HT1080 (cell line): ENCODE data around the gene TMEM19. TPM values are rescaled to one million over a fixed set of nuclear protein-coding genes. Genes with fewer than 3 reads are reported as not detected.
A peak's percentile ranks its signal among the peaks of the same experiment; 100 is the strongest.

Source experiments
- DNase-seq: peaks from one replicate; pipeline ENCODE4 v3.0.0-alpha.2; 2015; ENCODE audit warnings: low read depth
- total RNA-seq: library from RNA; depleted of rRNA; stranded (reverse); fragments of >200 nt; shearing (Covaris generic); gene quantifications from 2 replicates; pipeline ENCODE4 v1.2.3, GENCODE V29; 2014

Gene TMEM19
- total RNA-seq, 1 experiment from 2014 or later, result 55.8 TPM

- DNase-seq, result peak; percentile 97
Measured at GRCh38 chr12:71710276-71711125, 24.6 kb downstream of the TMEM19 start.

DNA sequence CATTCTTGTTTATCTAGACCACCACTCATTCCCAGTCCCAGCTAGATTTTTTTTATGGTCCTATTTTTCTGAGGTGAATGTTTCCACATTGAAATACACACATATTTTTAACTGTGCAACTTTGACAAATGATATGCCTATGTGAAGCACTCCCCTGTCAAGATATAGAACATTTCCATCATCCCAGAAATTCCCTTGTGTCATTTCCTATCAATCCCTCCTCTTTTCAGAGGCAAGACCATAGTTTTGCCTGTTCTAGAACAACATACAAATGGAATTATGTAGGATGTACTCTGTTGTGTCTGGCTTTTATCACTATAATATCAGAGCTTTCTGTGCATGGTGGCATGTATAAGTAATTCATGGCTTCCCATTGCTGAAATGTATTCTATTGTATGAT, 32.7 kb downstream of the TMEM19 start:
- no peak for DNase-seq

DNA sequence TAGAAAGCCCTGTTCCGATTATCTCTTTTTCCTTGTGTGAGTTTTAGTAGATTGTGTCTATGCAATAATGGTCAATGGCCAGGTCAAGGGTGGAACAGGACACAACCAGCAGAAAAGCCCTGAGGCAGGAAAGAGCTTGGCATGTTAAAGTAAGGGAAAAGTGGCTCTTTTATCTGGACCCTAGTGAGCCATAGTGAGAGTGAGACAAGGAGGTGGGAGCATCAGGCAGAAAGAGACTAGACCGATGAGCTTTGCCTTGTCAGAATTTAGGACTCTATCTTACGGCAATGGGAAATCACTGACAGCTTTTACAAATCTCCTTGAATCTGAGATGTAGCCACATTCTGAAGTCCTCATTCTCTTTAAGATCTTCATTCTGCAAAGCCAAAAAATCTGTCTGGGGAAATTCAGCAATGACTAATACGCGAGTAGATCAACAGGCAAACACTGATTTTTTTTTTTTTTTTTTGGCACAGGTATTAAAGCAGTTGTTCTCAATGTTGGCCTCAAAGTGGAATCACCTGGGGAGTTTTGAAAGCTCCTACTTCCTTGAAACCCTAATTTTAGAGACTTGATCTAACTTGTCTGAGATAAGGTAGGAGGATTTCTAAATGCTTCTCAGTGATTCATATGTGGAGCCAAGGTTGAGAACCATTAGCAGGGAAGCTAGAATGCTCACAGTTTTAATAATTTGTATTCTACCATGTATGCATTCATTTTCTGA, 33.9 kb downstream of the TMEM19 start:
- DNase-seq, result no peak

GRCh38 chr12:71721783-71722505, 36.1 kb downstream of the TMEM19 start:
- DNase-seq, result no peak

DNA sequence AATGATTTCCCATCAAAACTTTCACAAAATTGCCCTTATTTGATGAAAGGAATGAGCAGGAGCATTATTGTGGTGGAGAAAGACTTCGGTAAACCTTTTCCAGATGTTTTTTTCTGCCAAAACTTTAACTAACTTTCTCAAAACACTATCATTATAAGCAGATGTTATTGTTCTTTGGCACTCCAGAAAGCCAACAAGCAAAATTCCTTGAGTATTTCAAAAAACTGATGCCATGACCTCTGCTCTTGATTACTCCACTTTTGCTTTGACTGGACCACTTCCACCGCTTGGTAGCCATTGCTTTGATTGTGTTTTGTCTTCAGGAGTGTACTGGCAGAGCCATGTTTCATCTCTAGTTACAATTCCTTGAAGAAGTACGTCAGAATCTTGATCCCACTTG, 39.1 kb downstream of the TMEM19 start:
- no peak for DNase-seq

GRCh38 chr12:71726548-71726947, 40.7 kb downstream of the TMEM19 start:
- DNase-seq, result no peak

DNA sequence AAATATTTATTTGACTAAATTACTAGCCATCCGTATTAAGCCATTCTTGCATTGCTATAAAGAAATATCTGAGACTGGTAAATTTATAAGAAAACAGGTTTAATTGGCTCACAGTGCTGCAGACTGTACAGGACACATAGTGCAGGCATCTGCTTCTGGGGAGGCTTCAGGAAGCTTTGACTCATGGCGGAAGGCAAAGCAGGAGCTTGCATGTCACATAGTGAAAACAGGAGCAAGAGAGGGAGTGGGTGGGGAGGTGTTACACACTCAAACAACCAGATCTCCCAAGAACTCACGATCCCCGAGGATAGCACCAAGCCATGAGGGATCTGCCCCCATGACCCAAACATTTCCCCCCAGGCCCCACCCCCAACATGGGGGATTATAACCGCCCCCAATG, 42.1 kb downstream of the TMEM19 start:
- DNase-seq, result no peak

DNA sequence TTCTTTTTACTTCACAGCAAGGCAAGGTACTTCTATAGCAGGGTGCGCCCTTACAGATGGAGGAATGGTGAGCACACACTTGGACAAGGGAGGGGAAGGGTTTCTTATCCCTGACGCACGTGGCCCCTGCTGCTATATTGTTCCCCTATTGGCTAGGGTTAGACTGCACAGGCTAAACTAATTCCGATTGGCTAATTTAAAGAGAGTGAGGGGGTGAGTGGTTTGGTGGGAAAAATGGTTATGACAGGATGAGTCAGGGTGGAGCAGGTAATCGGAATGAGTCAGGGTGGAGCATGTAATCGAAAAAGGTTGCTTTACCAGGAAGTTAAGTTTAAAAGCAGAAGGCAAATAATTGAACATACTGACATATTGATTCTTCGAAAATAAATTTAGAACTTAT, 45.1 kb downstream of the TMEM19 start:
- peak; percentile 97 for DNase-seq

- DNase-seq, result peak; percentile 93
Measured at GRCh38 chr12:71731439-71732356, 45.8 kb downstream of the TMEM19 start.

DNA sequence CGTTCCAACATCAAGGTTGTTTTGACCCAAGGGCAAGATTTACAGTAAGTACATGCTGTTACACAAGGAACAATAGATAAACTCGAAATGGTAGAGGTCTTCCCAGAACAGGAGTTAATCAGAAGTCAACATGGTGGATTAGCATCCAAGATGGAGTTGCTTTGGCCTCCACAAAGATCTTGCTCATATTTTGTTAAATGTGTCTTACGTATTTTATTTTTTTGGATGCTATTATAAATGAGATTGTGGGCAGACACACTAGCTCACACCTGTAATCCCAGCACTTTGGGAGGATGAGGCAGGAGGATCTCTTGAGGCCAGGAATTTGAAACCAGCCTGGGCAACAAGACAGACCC, 46.5 kb downstream of the TMEM19 start:
- DNase-seq, result no peak

DNA sequence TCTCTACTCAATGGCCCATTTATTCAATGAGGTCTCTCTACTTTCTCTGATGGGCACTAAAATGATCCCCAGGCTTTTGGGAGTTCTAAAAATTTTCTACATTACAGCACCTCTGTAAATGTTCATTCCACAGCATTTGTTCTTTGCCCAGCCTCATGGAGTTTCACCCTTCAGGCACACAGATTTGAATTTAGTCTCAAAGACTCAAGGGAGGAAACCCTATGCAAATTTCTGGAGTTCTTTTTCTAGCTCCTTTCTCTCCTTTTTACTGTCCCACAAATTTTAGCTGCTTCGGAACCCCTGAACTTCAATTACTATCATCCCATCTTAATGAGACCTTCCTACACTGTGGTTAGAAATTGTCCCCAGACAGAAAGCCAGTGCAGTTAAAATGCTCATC, 51.3 kb downstream of the TMEM19 start:
- no peak for DNase-seq

GRCh38 chr12:71742998-71743397, 57.1 kb downstream of the TMEM19 start:
- DNase-seq, result no peak

DNA sequence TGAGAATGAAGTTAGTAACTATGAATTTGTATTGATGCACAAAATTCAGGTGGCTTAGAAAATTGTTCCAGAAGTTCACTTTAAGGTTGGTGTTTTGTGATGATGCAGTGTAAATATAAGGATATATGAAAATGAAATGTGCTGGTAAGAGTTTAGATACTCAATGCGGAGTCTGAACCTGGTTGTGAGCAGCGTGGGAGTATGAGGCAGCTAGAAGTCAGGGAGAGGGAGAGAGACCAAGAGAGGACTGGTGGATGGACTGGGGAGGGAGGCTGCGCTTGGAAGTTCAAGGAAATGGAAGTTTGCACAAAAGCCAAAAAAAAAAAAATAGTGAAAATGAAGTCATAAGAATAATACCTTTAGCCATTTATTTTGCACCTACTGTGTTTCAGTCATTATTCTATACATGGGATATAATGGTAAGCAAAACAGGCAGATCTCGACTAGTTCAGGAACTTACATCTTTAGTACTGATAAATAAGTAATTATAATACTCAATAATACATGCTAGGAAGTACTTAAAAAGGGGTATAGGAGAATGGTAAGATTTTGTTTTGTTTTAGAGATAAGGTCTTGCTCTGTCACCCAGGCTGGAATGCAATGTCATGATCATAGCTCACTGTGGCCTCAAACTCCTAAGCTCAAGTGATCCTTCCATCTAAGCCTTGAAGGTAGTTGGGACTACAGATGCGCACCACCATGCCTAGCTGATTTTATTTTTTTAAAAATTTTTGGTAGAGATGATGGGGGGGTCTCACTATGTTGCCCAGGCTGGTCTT, 58.8 kb downstream of the TMEM19 start:
- DNase-seq, result no peak

DNA sequence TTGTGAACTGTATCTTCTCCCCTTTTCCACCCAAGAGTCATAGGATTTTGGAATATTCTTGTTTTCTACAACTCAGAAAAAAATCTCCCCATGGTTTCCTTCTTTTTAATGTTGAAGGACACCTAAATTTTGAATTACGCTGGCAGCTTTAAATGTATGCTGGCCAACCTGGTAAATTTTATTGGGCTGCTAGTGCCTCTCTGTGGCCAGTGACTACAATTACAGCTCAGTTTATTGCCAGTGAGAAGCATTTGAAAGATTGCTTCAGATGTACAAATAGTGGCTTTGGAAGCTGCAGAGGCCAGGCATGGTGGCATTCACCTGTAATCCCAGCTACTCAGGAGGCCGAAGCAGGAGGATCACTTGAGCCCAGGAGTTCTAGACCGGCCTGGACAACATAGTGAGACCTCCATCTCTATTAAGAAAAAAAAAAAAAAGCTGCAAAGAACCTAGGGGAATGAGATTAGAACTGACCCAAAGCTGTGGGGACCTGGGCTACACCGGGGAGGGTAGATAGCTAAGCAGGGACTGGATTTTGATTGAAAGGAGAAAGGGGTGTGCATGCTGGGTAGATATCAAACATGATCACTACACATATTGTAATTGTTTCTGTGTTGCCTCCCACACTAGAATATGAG, 61.2 kb downstream of the TMEM19 start:
- DNase-seq, result peak; percentile 60

DNA sequence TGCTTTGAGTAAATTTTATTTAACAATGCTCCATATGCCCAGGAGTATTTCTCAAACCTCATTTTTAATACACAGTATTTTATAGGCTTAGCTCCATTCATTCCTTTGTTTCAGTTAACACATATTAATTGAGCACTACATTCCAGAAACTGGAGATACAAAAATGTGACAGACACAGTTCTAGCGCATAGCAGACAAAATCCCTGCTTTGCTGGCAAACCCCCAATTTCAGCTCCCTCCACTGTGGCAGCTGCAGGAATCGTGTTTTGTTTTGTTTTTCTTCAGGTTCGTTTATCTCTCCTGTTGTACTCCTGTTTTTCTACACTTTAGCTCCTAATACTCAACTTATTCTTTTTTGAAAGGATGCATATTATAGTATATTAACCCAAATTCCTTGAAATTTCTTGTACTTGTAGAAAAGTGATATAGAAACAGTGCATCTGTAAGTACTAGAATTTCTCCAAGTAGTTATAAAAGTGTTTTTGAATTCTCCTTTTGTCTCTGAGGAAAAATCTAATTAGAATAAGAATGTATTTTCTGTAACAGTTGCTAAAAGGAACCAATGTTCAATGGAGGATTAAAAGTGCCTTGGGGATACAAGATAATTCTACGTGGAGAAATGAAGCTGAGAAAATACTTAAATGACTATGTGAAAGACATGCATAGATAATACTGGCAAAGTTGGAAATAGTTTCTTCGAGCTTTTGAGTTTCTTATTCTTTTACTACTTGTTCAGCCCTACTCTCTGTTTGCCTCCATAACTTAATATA, 62.4 kb downstream of the TMEM19 start:
- no peak for DNase-seq

- no peak for DNase-seq
Measured at GRCh38 chr12:71749666-71750065, 63.8 kb downstream of the TMEM19 start.

DNA sequence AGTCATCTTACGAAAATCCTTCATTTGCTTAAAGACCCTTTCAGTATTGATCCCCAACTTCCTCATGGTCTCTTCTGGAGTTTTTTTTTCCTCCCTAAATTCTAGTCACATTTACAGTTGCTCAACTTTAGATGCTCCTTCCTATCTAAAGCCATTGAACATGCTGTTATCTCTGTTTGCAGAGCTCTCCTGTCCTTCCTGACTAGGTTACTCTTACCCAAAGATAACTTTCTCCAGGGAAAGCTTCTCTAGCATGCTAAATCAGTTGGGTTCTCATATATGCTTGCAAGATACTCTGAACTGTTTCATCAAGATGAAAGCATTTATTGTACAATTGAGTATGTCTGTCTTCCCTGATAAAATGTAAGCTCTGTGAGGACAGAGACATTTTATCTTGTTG, 67.0 kb downstream of the TMEM19 start:
- DNase-seq, result no peak
